ENCODE results near the gene CARD14. TPM values are rescaled to one million over a fixed set of nuclear protein-coding genes. Genes with fewer than 3 reads are reported as not detected.

Gene CARD14
- total RNA-seq, 4 donors from 2014 or later = 0.14 to 0.75 (median 0.48) TPM; not detected in 1

- H3K27me3 ChIP-seq = no peaks in the 10 kb centered on the region
- no peak overlapping the region for H3K27ac ChIP-seq
- in situ Hi-C loops (cut with MboI; ENCODE audit: low pct_ligation_motif_present in 1 of 4, low pct_unique_long_range_greater_than_20kb in 1 of 4, low sequenced_read_pairs in 3 of 4) (no loop called here), intact Hi-C loops (cut with DNase I; ENCODE audit: low total_unique reads) (no loop called here)
- no peak for DNase-seq
- H3K4me1 ChIP-seq = peaks cover 0 to 5% (median 3%) of the 10 kb centered on the region in 4 donors
- TF ChIP-seq POLR2AphosphoS5 (IDR thresholded peaks at IDR 0.05) (no peak), POLR2A (IDR thresholded peaks at IDR 0.05) (no peak)
- H3K4me3 ChIP-seq = no peak overlapping the region
- H3K36me3 ChIP-seq = peaks cover 0 to 15% (median 0%) of the 10 kb centered on the region in 4 donors
- 97% methylated on average over 17 of the region's 17 CpGs; no CpG with 5 or more reads in 1 of the 2 donors for WGBS, 2 donors (ENCODE audit: low coverage in 1 of 2)
- H3K9me3 ChIP-seq = no peaks in the 10 kb centered on the region
Observed at GRCh38 chr17:80213643-80213975, 43.8 kb downstream of the CARD14 start.

GRCh38 chr17:80214012-80214877, 44.4 kb downstream of the CARD14 start:
- Histone ChIP-seq H3K4me1 (peaks cover 3 to 10% (median 6%) of the 10 kb centered on the region in 4 donors), H3K4me3 (no peak overlapping the region), H3K36me3 (peaks cover 0 to 15% (median 0%) of the 10 kb centered on the region in 4 donors), H3K9me3 (no peaks in the 10 kb centered on the region), H3K27ac (no peak overlapping the region), H3K27me3 (no peaks in the 10 kb centered on the region)
- in situ Hi-C loops (cut with MboI; ENCODE audit: low pct_ligation_motif_present in 1 of 4, low pct_unique_long_range_greater_than_20kb in 1 of 4, low sequenced_read_pairs in 3 of 4) (no loop called here), intact Hi-C loops (cut with DNase I; ENCODE audit: low total_unique reads) (no loop called here)
- no peak for DNase-seq
- WGBS, 2 donors (ENCODE audit: low coverage in 1 of 2) = 96% methylated on average over 47 of the region's 48 CpGs; no CpG with 5 or more reads in 1 of the 2 donors
- TF ChIP-seq CTCF (IDR thresholded peaks at IDR 0.05) (no peak), POLR2A (IDR thresholded peaks at IDR 0.05) (no peak), POLR2AphosphoS5 (IDR thresholded peaks at IDR 0.05) (no peak), EP300 (IDR thresholded peaks at IDR 0.05; ENCODE audit: low read depth) (no peak)

GRCh38 chr17:80214878-80215210, 45.0 kb downstream of the CARD14 start:
- TF ChIP-seq CTCF (IDR thresholded peaks at IDR 0.05) (no peak), EP300 (IDR thresholded peaks at IDR 0.05; ENCODE audit: low read depth) (no peak), POLR2AphosphoS5 (IDR thresholded peaks at IDR 0.05) (no peak), POLR2A (IDR thresholded peaks at IDR 0.05) (no peak)
- Histone ChIP-seq H3K27ac (no peak overlapping the region), H3K4me3 (no peak overlapping the region), H3K36me3 (peaks cover 0 to 15% (median 0%) of the 10 kb centered on the region in 4 donors), H3K27me3 (no peaks in the 10 kb centered on the region), H3K9me3 (no peaks in the 10 kb centered on the region), H3K4me1 (peaks cover 3 to 14% (median 9%) of the 10 kb centered on the region in 4 donors)
- in situ Hi-C loops (cut with MboI; ENCODE audit: low pct_ligation_motif_present in 1 of 4, low pct_unique_long_range_greater_than_20kb in 1 of 4, low sequenced_read_pairs in 3 of 4) = no loop called here
- intact Hi-C loops (cut with DNase I; ENCODE audit: low total_unique reads) = no loop called here
- WGBS, 2 donors (ENCODE audit: low coverage in 1 of 2) = 88% methylated on average over 14 of the region's 17 CpGs; no CpG with 5 or more reads in 1 of the 2 donors
- no peak for DNase-seq

GRCh38 chr17:80216473-80217456, 46.9 kb downstream of the CARD14 start:
- H3K9me3 ChIP-seq = no peaks in the 10 kb centered on the region
- H3K4me3 ChIP-seq = no peak overlapping the region
- peaks cover 0 to 4% (median 0%) of the 10 kb centered on the region in 4 donors for H3K36me3 ChIP-seq
- H3K4me1 ChIP-seq = peaks cover 3 to 27% (median 19%) of the 10 kb centered on the region in 4 donors
- intact Hi-C loops (cut with DNase I; ENCODE audit: low total_unique reads) = no loop called here
- no peak overlapping the region for H3K27ac ChIP-seq
- TF ChIP-seq POLR2AphosphoS5 (IDR thresholded peaks at IDR 0.05) = no peak
- no peak for TF ChIP-seq POLR2A (IDR thresholded peaks at IDR 0.05)
- no peak for TF ChIP-seq EP300 (IDR thresholded peaks at IDR 0.05; ENCODE audit: low read depth)
- no peak for TF ChIP-seq CTCF (IDR thresholded peaks at IDR 0.05)
- no peaks in the 10 kb centered on the region for H3K27me3 ChIP-seq
- in situ Hi-C loops (cut with MboI; ENCODE audit: low pct_ligation_motif_present in 1 of 4, low pct_unique_long_range_greater_than_20kb in 1 of 4, low sequenced_read_pairs in 3 of 4) = no loop called here
- no peak for DNase-seq
- 96 to 98% methylated on average over 4 to 40 of the region's 40 CpGs for WGBS, 2 donors (ENCODE audit: low coverage in 1 of 2)
